Trophoblast cell (in vitro differentiated cells and primary cell): ENCODE results near the gene C3orf18.

ENCODE experiments used
- DNase-seq, 2 donors: peaks; one replicate each; pipeline ENCODE4 v3.0.0-alpha.2; 2016
- H2AFZ ChIP-seq: 2 replicates; pipeline ENCODE4 v1.6.1; 2013; ENCODE audit warnings: low read length, moderate library complexity, mild to moderate bottlenecking; ENCODE audit not compliant: insufficient read depth, poor library complexity
- H2AK5ac ChIP-seq: 2 replicates; pipeline ENCODE4 v1.6.1; 2013; ENCODE audit warnings: mild to moderate bottlenecking, low read length
- H2BK120ac ChIP-seq: 2 replicates; pipeline ENCODE4 v1.6.1; 2013; ENCODE audit warnings: low read length, mild to moderate bottlenecking, moderate library complexity; ENCODE audit not compliant: insufficient read depth, poor library complexity
- H2BK12ac ChIP-seq: 2 replicates; pipeline ENCODE4 v1.6.1; 2013; ENCODE audit warnings: mild to moderate bottlenecking, low read length, moderate library complexity
- H2BK5ac ChIP-seq: 2 replicates; pipeline ENCODE4 v1.6.1; 2013; ENCODE audit warnings: low read length, low read depth, moderate library complexity, mild to moderate bottlenecking; ENCODE audit not compliant: poor library complexity
- H3K14ac ChIP-seq: 2 replicates; pipeline ENCODE4 v1.6.1; 2013; ENCODE audit warnings: mild to moderate bottlenecking, low read length
- H3K18ac ChIP-seq: 2 replicates; pipeline ENCODE4 v1.6.1; 2013; ENCODE audit warnings: mild to moderate bottlenecking, low read length
- H3K23ac ChIP-seq: 2 replicates; pipeline ENCODE4 v1.6.1; 2013; ENCODE audit warnings: low read length
- H3K27ac ChIP-seq: 2 replicates; pipeline ENCODE4 v1.5.1; 2013; ENCODE audit warnings: low read depth, mild to moderate bottlenecking, inconsistent platforms, low read length, moderate library complexity
- H3K27me3 ChIP-seq: 2 replicates; pipeline ENCODE4 v1.6.1; 2013; ENCODE audit warnings: inconsistent platforms, mild to moderate bottlenecking, low read length, moderate library complexity; ENCODE audit not compliant: insufficient read depth
- H3K36me3 ChIP-seq, 2 experiments: 1 replicate in 1 of 2; 2 replicates in 1 of 2; pipeline ENCODE4 v1.6.1; 2013; ENCODE audit warnings: low read length in 2 of 2, mild to moderate bottlenecking in 2 of 2, moderate library complexity in 1 of 2; ENCODE audit not compliant: insufficient read depth in 2 of 2, control insufficient read depth in 1 of 2
- H3K4ac ChIP-seq: 2 replicates; pipeline ENCODE4 v1.6.1; 2013; ENCODE audit warnings: low read depth, mild to moderate bottlenecking, low read length, moderate library complexity
- H3K4me1 ChIP-seq, 2 experiments: 1 replicate in 1 of 2; 2 replicates in 1 of 2; pipeline ENCODE4 v1.6.1; 2013; ENCODE audit warnings: low read length in 2 of 2, mild to moderate bottlenecking in 2 of 2, moderate library complexity in 1 of 2; ENCODE audit not compliant: insufficient read depth in 2 of 2, control insufficient read depth in 1 of 2
- H3K4me2 ChIP-seq: 2 replicates; pipeline ENCODE4 v1.6.1; 2013; ENCODE audit warnings: inconsistent platforms, mild to moderate bottlenecking, low read length, moderate library complexity
- H3K4me3 ChIP-seq: 2 replicates; pipeline ENCODE4 v1.5.1; 2013; ENCODE audit warnings: mild to moderate bottlenecking, low read depth, low read length, inconsistent platforms
- H3K79me1 ChIP-seq: one replicate; pipeline ENCODE4 v1.6.1; 2013; ENCODE audit warnings: low read length
- H3K79me2 ChIP-seq: 2 replicates; pipeline ENCODE4 v1.6.1; 2013; ENCODE audit warnings: low read length, mild to moderate bottlenecking; ENCODE audit not compliant: control insufficient read depth, insufficient read depth, poor library complexity
- H3K9ac ChIP-seq: 2 replicates; pipeline ENCODE4 v1.6.1; 2013; ENCODE audit warnings: mild to moderate bottlenecking, low read length
- H3K9me3 ChIP-seq: 2 replicates; pipeline ENCODE4 v1.6.1; 2013; ENCODE audit warnings: low read depth, mild to moderate bottlenecking, control low read depth, inconsistent platforms, low read length; ENCODE audit not compliant: insufficient read depth
- H4K12ac ChIP-seq: 2 replicates; pipeline ENCODE4 v1.6.1; 2013; ENCODE audit warnings: low read depth, mild to moderate bottlenecking, low read length, moderate library complexity
- H4K8ac ChIP-seq: 2 replicates; pipeline ENCODE4 v1.6.1; 2013; ENCODE audit warnings: low read depth, mild to moderate bottlenecking, low read length, moderate library complexity
- H4K91ac ChIP-seq: one replicate; pipeline ENCODE4 v1.6.1; 2013; ENCODE audit warnings: low read depth, mild to moderate bottlenecking, low read length, moderate library complexity
- WGBS: extraction: QIAGEN DNeasy Blood & Tissue Kit; methylation state at CpG from one replicate; pipeline ENCODE4 v1.1.7; 2013; ENCODE audit warnings: missing lambda C conversion rate; ENCODE audit not compliant: insufficient read length, insufficient coverage; ENCODE audit errors: extremely low coverage; 5-methylcytosine and 5-hydroxymethylcytosine counted together

C3orf18 gene

GRCh38 chr3:50552598-50552997 is 14.9 kb downstream of the C3orf18 start:
- H2AK5ac ChIP-seq, result no peak overlapping the region
- H3K9me3 ChIP-seq, result no peaks in the 10 kb centered on the region
- no peak overlapping the region for H4K12ac ChIP-seq
- no peak for DNase-seq
- no peak overlapping the region for H3K27ac ChIP-seq
- H3K14ac ChIP-seq, result no peak overlapping the region
- no peak overlapping the region for H3K4ac ChIP-seq
- H3K9ac ChIP-seq, result no peak overlapping the region
- no peak overlapping the region for H3K18ac ChIP-seq
- H4K8ac ChIP-seq, result no peak overlapping the region
- no peak overlapping the region for H2BK5ac ChIP-seq
- no peaks in the 10 kb centered on the region for H3K79me2 ChIP-seq
- WGBS, result no CpG with 5 or more reads among the region's 9 CpGs
- H3K4me2 ChIP-seq, result no peak overlapping the region
- H3K36me3 ChIP-seq, result no peaks in the 10 kb centered on the region
- no peak overlapping the region for H2AFZ ChIP-seq
- H3K4me1 ChIP-seq, result no peaks in the 10 kb centered on the region
- H4K91ac ChIP-seq, result no peak overlapping the region
- H3K79me1 ChIP-seq, result no peaks in the 10 kb centered on the region
- H3K27me3 ChIP-seq, result no peaks in the 10 kb centered on the region
- no peak overlapping the region for H2BK12ac ChIP-seq
- no peak overlapping the region for H3K4me3 ChIP-seq
- H3K23ac ChIP-seq, result no peak overlapping the region
- H2BK120ac ChIP-seq, result no peak overlapping the region

GRCh38 chr3:50551681-50552435 is 15.7 kb downstream of the C3orf18 start:
- H3K4me2 ChIP-seq, result no peak overlapping the region
- no peaks in the 10 kb centered on the region for H3K9me3 ChIP-seq
- no peaks in the 10 kb centered on the region for H3K79me1 ChIP-seq
- H2BK12ac ChIP-seq, result no peak overlapping the region
- H2AFZ ChIP-seq, result no peak overlapping the region
- H3K4me1 ChIP-seq, result no peaks in the 10 kb centered on the region
- H4K8ac ChIP-seq, result no peak overlapping the region
- H3K9ac ChIP-seq, result no peak overlapping the region
- no peak overlapping the region for H2BK120ac ChIP-seq
- no peak overlapping the region for H3K18ac ChIP-seq
- no peak overlapping the region for H4K91ac ChIP-seq
- H3K4me3 ChIP-seq, result no peak overlapping the region
- H3K27me3 ChIP-seq, result no peaks in the 10 kb centered on the region
- no peak for DNase-seq
- H3K27ac ChIP-seq, result no peak overlapping the region
- no peak overlapping the region for H4K12ac ChIP-seq
- H3K23ac ChIP-seq, result no peak overlapping the region
- no peak overlapping the region for H2BK5ac ChIP-seq
- no peaks in the 10 kb centered on the region for H3K36me3 ChIP-seq
- WGBS, result no CpG with 5 or more reads among the region's 7 CpGs
- H3K14ac ChIP-seq, result no peak overlapping the region
- no peak overlapping the region for H2AK5ac ChIP-seq
- no peak overlapping the region for H3K4ac ChIP-seq
- H3K79me2 ChIP-seq, result no peaks in the 10 kb centered on the region

- Histone ChIP-seq H2BK5ac (no peak overlapping the region), H3K4me2 (no peak overlapping the region), H3K23ac (no peak overlapping the region), H3K79me2 (no peaks in the 10 kb centered on the region), H3K4me3 (no peak overlapping the region), H3K4me1 (no peaks in the 10 kb centered on the region), H2BK12ac (no peak overlapping the region), H2AFZ (no peak overlapping the region), H3K14ac (no peak overlapping the region), H4K8ac (no peak overlapping the region), H3K18ac (no peak overlapping the region), H4K12ac (no peak overlapping the region), H3K79me1 (no peaks in the 10 kb centered on the region), H3K4ac (no peak overlapping the region), H3K27me3 (no peaks in the 10 kb centered on the region), H4K91ac (no peak overlapping the region), H3K27ac (no peak overlapping the region), H3K36me3 (no peaks in the 10 kb centered on the region), H3K9me3 (no peaks in the 10 kb centered on the region), H3K9ac (no peak overlapping the region), H2BK120ac (no peak overlapping the region), H2AK5ac (no peak overlapping the region)
- no CpG with 5 or more reads among the region's 9 CpGs for WGBS
- DNase-seq, result no peak
Observed at GRCh38 chr3:50551054-50551659, 16.4 kb downstream of the C3orf18 start.

GRCh38 chr3:50550079-50550736 is 17.3 kb downstream of the C3orf18 start:
- no CpG with 5 or more reads among the region's 13 CpGs for WGBS
- no peak overlapping the region for H3K4me2 ChIP-seq

More at GRCh38 chr3:50550079-50550736, 17.3 kb downstream of the C3orf18 start:
- Histone ChIP-seq H2AFZ (no peak overlapping the region), H2BK120ac (no peak overlapping the region), H3K9ac (no peak overlapping the region), H3K9me3 (no peaks in the 10 kb centered on the region), H2BK5ac (no peak overlapping the region), H3K4me3 (no peak overlapping the region), H4K8ac (no peak overlapping the region), H2AK5ac (no peak overlapping the region), H4K12ac (no peak overlapping the region), H4K91ac (no peak overlapping the region), H3K27ac (no peak overlapping the region), H3K27me3 (no peaks in the 10 kb centered on the region), H2BK12ac (no peak overlapping the region), H3K79me1 (no peaks in the 10 kb centered on the region), H3K36me3 (no peaks in the 10 kb centered on the region), H3K18ac (no peak overlapping the region), H3K4ac (no peak overlapping the region), H3K79me2 (no peaks in the 10 kb centered on the region), H3K4me1 (no peaks in the 10 kb centered on the region), H3K23ac (no peak overlapping the region), H3K14ac (no peak overlapping the region)
- DNase-seq, result peak; percentile 58 to 74
